Airway epithelial cell (primary cell): ENCODE results near the gene PPP1R12A. TPM values are rescaled to one million over a fixed set of nuclear protein-coding genes. Genes with fewer than 3 reads are reported as not detected.

ENCODE experiments used
- total RNA-seq: library from RNA; depleted of rRNA; stranded (reverse); fragments of >200 nt; gene quantifications from 2 replicates; pipeline ENCODE4 v1.2.3, GENCODE V29; 2015

PPP1R12A gene
- 33.8 and 46.5 TPM in 2 replicates for total RNA-seq

DNA sequence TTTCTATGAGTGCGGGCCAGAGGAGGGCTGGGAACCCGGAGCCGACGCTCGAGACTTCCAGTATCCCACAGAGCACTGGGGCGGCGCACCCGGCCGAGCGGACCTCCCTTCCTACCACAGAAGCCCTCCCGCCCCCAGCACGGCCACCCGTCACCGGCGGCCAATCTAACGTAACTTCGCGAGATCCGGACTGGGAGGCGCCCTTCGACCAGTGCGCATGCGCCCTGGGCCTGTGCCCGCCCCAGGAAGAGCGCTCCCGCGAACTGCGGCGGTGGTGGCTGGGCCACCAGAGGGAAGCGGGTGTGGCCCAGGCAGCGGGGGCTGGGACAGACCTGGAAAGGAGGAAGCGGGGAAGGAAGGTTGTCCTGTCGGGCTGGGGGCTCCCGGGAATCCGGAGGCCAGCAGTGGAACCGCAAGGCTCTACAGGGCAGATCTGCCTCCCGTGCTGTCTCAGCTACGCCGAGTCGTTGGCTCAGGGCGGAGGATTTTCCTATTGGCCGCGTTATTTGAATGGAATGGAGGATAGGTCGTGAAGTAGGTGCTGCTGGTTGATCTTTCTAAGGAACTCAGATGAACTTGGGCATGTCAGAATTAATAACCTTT, at the start of gene PPP1R12A:
TSS of gene PPP1R12A (minus strand) at position 77 of the 603 bp plus-strand sequence. CDS start 166 bp downstream, outside the sequence.

Other genes with a start within 250 kb of the PPP1R12A start
- 28.3 and 43.7 TPM in 2 replicates for gene PAWR, start 244.1 kb downstream of the PPP1R12A start, total RNA-seq
- gene OTOGL, start 164.4 kb upstream of the PPP1R12A start, total RNA-seq, result not detected in 2 replicates